ENCODE data around the gene TBC1D9B.

Gene TBC1D9B

GRCh38 chr5:179904463-179905160, 3.1 kb downstream of the TBC1D9B start:
- no peak overlapping the region for H3K4me3 ChIP-seq (ENCODE audit: low read depth, low read length)
- no peak for TF ChIP-seq CTCF (IDR thresholded peaks at IDR 0.05; ENCODE audit: low read depth, low read length)
- no peak for DNase-seq (ENCODE audit: low read depth, low spot score)
- in situ Hi-C loops (cut with HindIII; ENCODE audit: low sequenced_read_pairs) = no loop called here

- TF ChIP-seq CTCF (IDR thresholded peaks at IDR 0.05; ENCODE audit: low read depth, low read length) = no peak
- no peak for DNase-seq (ENCODE audit: low read depth, low spot score)
- in situ Hi-C loops (cut with HindIII; ENCODE audit: low sequenced_read_pairs) = no loop called here
Measured at GRCh38 chr5:179902763-179903158, 4.9 kb downstream of the TBC1D9B start.

GRCh38 chr5:179901915-179902762, 5.6 kb downstream of the TBC1D9B start:
- in situ Hi-C loops (cut with HindIII; ENCODE audit: low sequenced_read_pairs) = no loop called here
- no peak overlapping the region for H3K4me3 ChIP-seq (ENCODE audit: low read depth, low read length)
- DNase-seq (ENCODE audit: low read depth, low spot score) = no peak
- no peak for TF ChIP-seq CTCF (IDR thresholded peaks at IDR 0.05; ENCODE audit: low read depth, low read length)

More at GRCh38 chr5:179902763-179903158, 4.9 kb downstream of the TBC1D9B start:
- H3K4me3 ChIP-seq (ENCODE audit: low read depth, low read length) = no peak overlapping the region

- no peak for TF ChIP-seq CTCF (IDR thresholded peaks at IDR 0.05; ENCODE audit: low read depth, low read length)
- DNase-seq (ENCODE audit: low read depth, low spot score) = no peak
- in situ Hi-C loops (cut with HindIII; ENCODE audit: low sequenced_read_pairs) = no loop called here
- no peak overlapping the region for H3K4me3 ChIP-seq (ENCODE audit: low read depth, low read length)
Measured at GRCh38 chr5:179901462-179901861, 6.2 kb downstream of the TBC1D9B start.

GRCh38 chr5:179900711-179901110, 7.0 kb downstream of the TBC1D9B start:
- H3K4me3 ChIP-seq (ENCODE audit: low read depth, low read length) = no peak overlapping the region
- in situ Hi-C loops (cut with HindIII; ENCODE audit: low sequenced_read_pairs) = no loop called here
- no peak for TF ChIP-seq CTCF (IDR thresholded peaks at IDR 0.05; ENCODE audit: low read depth, low read length)
- no peak for DNase-seq (ENCODE audit: low read depth, low spot score)

- H3K4me3 ChIP-seq (ENCODE audit: low read depth, low read length) = no peak overlapping the region
- TF ChIP-seq CTCF (IDR thresholded peaks at IDR 0.05; ENCODE audit: low read depth, low read length) = no peak
- in situ Hi-C loops (cut with HindIII; ENCODE audit: low sequenced_read_pairs) = no loop called here
- DNase-seq (ENCODE audit: low read depth, low spot score) = no peak
Measured at GRCh38 chr5:179900206-179900605, 7.5 kb downstream of the TBC1D9B start.
